Mesendoderm (in vitro differentiated cells): Measurements from ENCODE around the gene TIAM1.
"Not testable (repeated sequence)": the region's sequence is repeated elsewhere in the genome, so short reads cannot be mapped to it uniquely, and the experiment has no call there.

Source experiments
- DNase-seq: peaks from one replicate; pipeline ENCODE4 v3.0.0; 2013
- H2AK5ac ChIP-seq: 2 replicates; pipeline ENCODE4 v1.6.1; 2013; ENCODE audit warnings: low read length, inconsistent platforms
- H2BK120ac ChIP-seq: 2 replicates; pipeline ENCODE4 v1.6.1; 2013; ENCODE audit warnings: low read depth, mild to moderate bottlenecking, low read length, moderate library complexity, mixed read lengths
- H2BK15ac ChIP-seq: replicated peaks from 2 replicates; pipeline ENCODE4 v1.6.1; 2013; ENCODE audit warnings: low read depth, mild to moderate bottlenecking, moderate library complexity
- H2BK5ac ChIP-seq: 2 replicates; pipeline ENCODE4 v1.6.1; 2013; ENCODE audit warnings: low read length, inconsistent platforms
- H3K18ac ChIP-seq: 2 replicates; pipeline ENCODE4 v1.6.1; 2013; ENCODE audit warnings: mild to moderate bottlenecking, low read length, mixed read lengths
- H3K23ac ChIP-seq: one replicate; pipeline ENCODE4 v1.6.1; 2013; ENCODE audit warnings: low read length
- H3K27ac ChIP-seq: 2 replicates; pipeline ENCODE4 v1.5.1; 2013; ENCODE audit warnings: low read depth, mild to moderate bottlenecking, inconsistent platforms, low read length, moderate library complexity
- H3K27me3 ChIP-seq: 2 replicates; pipeline ENCODE4 v1.6.1; 2013; ENCODE audit warnings: low read length, control low read depth, mild to moderate bottlenecking, inconsistent platforms; ENCODE audit not compliant: insufficient read depth, poor library complexity
- H3K36me3 ChIP-seq: 2 replicates; pipeline ENCODE4 v1.6.1; 2013; ENCODE audit warnings: low read length, inconsistent platforms; ENCODE audit not compliant: control insufficient read depth, insufficient read depth
- H3K4ac ChIP-seq: one replicate; pipeline ENCODE4 v1.6.1; 2013; ENCODE audit warnings: low read depth, mild to moderate bottlenecking, low read length, moderate library complexity
- H3K4me1 ChIP-seq: 2 replicates; pipeline ENCODE4 v1.6.1; 2013; ENCODE audit warnings: low read depth, low read length, inconsistent platforms; ENCODE audit not compliant: control insufficient read depth
- H3K4me2 ChIP-seq: 2 replicates; pipeline ENCODE4 v1.6.1; 2013; ENCODE audit warnings: low read length
- H3K4me3 ChIP-seq: 2 replicates; pipeline ENCODE4 v1.5.1; 2013; ENCODE audit warnings: mild to moderate bottlenecking, low read length
- H3K56ac ChIP-seq: one replicate; pipeline ENCODE4 v1.6.1; 2013; ENCODE audit warnings: low read length
- H3K79me1 ChIP-seq: 2 replicates; pipeline ENCODE4 v1.6.1; 2013; ENCODE audit warnings: low read length, inconsistent platforms
- H3K79me2 ChIP-seq: 2 replicates; pipeline ENCODE4 v1.6.1; 2013; ENCODE audit warnings: mild to moderate bottlenecking, low read length; ENCODE audit not compliant: control insufficient read depth, insufficient read depth
- H3K9ac ChIP-seq: 2 replicates; pipeline ENCODE4 v1.6.1; 2013; ENCODE audit warnings: low read length, inconsistent platforms
- H4K5ac ChIP-seq: one replicate; pipeline ENCODE4 v1.6.1; 2013; ENCODE audit warnings: low read length
- H4K8ac ChIP-seq: one replicate; pipeline ENCODE4 v1.6.1; 2013; ENCODE audit warnings: low read depth, mild to moderate bottlenecking, control low read depth, low read length, moderate library complexity
- WGBS: extraction: QIAGEN DNeasy Blood & Tissue Kit; methylation state at CpG from one replicate; pipeline ENCODE4 v1.1.7; 2013; ENCODE audit warnings: low lambda C conversion rate, missing lambda C conversion rate; ENCODE audit not compliant: insufficient coverage; ENCODE audit errors: extremely low coverage; 5-methylcytosine and 5-hydroxymethylcytosine counted together

TIAM1 gene

DNA sequence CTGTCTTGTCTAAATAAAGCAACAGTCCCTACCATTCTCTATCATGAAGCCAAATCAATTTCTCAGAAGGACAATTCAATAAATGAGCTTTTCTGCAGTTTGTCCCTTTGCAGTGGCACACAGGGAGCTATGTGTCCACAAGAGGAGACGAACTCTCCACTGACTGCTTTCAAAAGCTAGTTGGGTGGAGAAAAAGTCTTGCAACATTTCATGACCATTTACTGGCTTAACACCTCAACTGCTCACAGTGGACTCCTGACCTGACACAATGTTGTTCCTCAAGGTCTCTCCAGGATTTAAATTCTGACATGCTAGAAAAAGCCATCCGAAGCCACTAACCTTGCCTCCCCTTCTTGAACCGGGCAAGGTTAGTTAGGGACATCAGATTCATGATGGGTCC lies 111.7 kb downstream of the TIAM1 start:
- no peaks in the 10 kb centered on the region for H3K36me3 ChIP-seq

DNA sequence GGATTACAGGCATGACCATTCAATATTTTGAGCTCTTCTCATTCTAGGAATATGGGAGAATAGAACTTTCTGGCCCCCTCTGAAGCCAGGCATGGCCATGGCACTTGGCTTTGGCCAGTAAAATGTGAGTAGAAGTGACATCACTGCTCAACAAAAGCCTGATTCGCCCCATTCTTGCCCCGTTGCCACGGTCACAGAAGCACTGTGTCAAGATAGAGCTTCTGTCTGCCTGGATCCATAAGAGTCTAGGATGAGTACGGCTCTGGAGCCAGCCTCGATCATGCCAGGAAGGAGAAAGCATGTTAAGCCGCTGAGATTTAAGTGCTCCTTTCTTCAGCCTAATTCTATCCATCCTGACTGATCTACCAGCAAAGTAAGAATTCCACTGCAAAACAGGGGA lies 113.1 kb downstream of the TIAM1 start:
- H3K9ac ChIP-seq, result no peak overlapping the region
- H3K4me3 ChIP-seq, result no peak overlapping the region
- no peak overlapping the region for H2BK120ac ChIP-seq
- no peaks in the 10 kb centered on the region for H3K79me1 ChIP-seq
- H3K79me2 ChIP-seq, result no peaks in the 10 kb centered on the region
- no peak overlapping the region for H4K5ac ChIP-seq
- no peak overlapping the region for H3K4me2 ChIP-seq
- H3K4me1 ChIP-seq, result no peaks in the 10 kb centered on the region
- no peak overlapping the region for H3K56ac ChIP-seq
- no peak overlapping the region for H3K23ac ChIP-seq
- H2BK15ac ChIP-seq, result no peak overlapping the region
- H3K4ac ChIP-seq, result no peak overlapping the region
- H2AK5ac ChIP-seq, result no peak overlapping the region
- no peaks in the 10 kb centered on the region for H3K36me3 ChIP-seq
- H3K18ac ChIP-seq, result no peak overlapping the region
- H3K27me3 ChIP-seq, result no peaks in the 10 kb centered on the region
- no peak overlapping the region for H2BK5ac ChIP-seq
- WGBS, result no CpG with 5 or more reads among the region's 6 CpGs
- no peak overlapping the region for H4K8ac ChIP-seq
- DNase-seq, result no peak
- H3K27ac ChIP-seq, result no peak overlapping the region

More for the DNA sequence above, 111.7 kb downstream of the TIAM1 start:
- H2BK120ac ChIP-seq, result no peak overlapping the region
- H2BK5ac ChIP-seq, result no peak overlapping the region
- no peak overlapping the region for H3K4ac ChIP-seq
- no peak overlapping the region for H3K9ac ChIP-seq
- H3K79me1 ChIP-seq, result no peaks in the 10 kb centered on the region
- H2AK5ac ChIP-seq, result no peak overlapping the region
- H4K5ac ChIP-seq, result no peak overlapping the region
- no peak overlapping the region for H3K4me3 ChIP-seq
- H3K4me1 ChIP-seq, result no peaks in the 10 kb centered on the region
- H3K27me3 ChIP-seq, result no peaks in the 10 kb centered on the region
- H3K56ac ChIP-seq, result no peak overlapping the region
- no CpG with 5 or more reads among the region's 3 CpGs for WGBS
- H3K27ac ChIP-seq, result no peak overlapping the region
- H3K18ac ChIP-seq, result no peak overlapping the region
- H3K23ac ChIP-seq, result no peak overlapping the region
- H2BK15ac ChIP-seq, result no peak overlapping the region
- DNase-seq, result no peak
- no peak overlapping the region for H3K4me2 ChIP-seq
- no peaks in the 10 kb centered on the region for H3K79me2 ChIP-seq
- no peak overlapping the region for H4K8ac ChIP-seq

DNA sequence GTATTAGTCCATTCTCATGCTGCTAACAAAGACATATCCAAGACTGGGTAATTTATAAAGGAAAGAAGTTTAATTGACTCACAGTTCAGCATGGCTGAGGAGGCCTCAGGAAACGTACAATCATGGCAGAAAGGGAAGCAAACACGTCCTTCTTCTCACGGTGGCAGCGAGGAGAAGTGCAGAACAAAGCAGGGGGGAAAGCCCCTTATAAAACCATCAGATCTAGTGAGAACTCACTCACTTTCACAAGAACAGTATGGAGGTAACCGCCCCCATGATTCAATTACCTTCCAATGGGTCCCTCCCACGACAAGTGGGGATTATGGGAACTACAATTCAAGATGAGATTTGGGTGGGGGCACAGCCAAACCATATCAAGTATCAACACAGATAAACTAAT lies 115.3 kb downstream of the TIAM1 start:
- H2BK15ac ChIP-seq, H4K5ac ChIP-seq, H3K27me3 ChIP-seq, H3K36me3 ChIP-seq, H2BK5ac ChIP-seq, H2BK120ac ChIP-seq, H3K4me1 ChIP-seq, H3K56ac ChIP-seq, H3K79me2 ChIP-seq, H4K8ac ChIP-seq, H3K4me2 ChIP-seq, H3K4me3 ChIP-seq, H3K23ac ChIP-seq, H3K27ac ChIP-seq, H3K9ac ChIP-seq, DNase-seq, H3K79me1 ChIP-seq, H2AK5ac ChIP-seq, H3K4ac ChIP-seq, H3K18ac ChIP-seq: not testable (repeated sequence)
- no CpG with 5 or more reads among the region's 6 CpGs for WGBS

DNA sequence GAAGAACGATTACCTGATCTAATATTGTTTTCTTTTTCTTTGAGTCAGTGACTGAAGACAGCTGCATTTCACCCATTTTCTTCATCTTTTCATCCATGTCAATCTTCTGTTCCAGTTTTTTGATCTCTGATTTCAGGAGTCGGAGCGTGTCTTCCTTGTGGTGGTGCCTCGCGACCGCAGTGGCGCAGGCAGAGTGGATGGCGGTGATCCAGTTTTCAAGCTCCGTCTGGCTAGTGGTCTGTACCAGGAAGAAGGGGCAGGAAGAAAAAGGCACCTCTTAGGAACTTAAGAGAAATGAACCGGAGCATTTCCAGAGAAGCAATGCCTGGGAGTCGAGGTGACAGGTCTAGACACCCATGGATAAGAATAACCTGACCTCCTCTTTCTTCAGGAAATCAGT lies 118.3 kb downstream of the TIAM1 start:
- Histone ChIP-seq H3K4me2 (no peak overlapping the region), H3K4ac (no peak overlapping the region), H3K79me1 (no peaks in the 10 kb centered on the region), H3K9ac (no peak overlapping the region), H3K56ac (no peak overlapping the region), H3K79me2 (no peaks in the 10 kb centered on the region), H3K36me3 (no peaks in the 10 kb centered on the region), H3K27ac (no peak overlapping the region), H3K18ac (no peak overlapping the region), H4K5ac (no peak overlapping the region), H2BK5ac (no peak overlapping the region), H2BK15ac (no peak overlapping the region), H3K27me3 (no peaks in the 10 kb centered on the region), H3K4me3 (no peak overlapping the region), H2AK5ac (no peak overlapping the region), H4K8ac (no peak overlapping the region), H2BK120ac (no peak overlapping the region), H3K23ac (no peak overlapping the region), H3K4me1 (no peaks in the 10 kb centered on the region)
- DNase-seq, result no peak
- WGBS, result no CpG with 5 or more reads among the region's 11 CpGs

DNA sequence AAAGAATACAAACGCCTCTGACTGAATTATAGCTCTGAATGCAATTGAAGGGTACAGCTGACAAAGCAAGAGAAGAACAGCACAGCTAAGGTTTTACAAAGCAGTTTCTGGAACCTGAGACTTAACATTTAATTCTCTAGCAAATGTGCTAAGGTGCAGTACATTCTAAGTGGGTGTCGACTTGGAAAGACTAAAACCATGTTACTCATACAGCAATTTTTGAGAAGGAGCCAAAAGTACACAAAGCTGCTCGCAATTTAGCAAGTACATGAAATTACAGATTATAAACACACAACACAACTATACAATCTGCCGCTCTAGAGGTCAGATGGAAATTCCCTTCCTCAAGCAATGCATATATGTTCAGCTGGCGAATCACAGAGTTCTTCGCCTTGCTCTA lies 121.9 kb downstream of the TIAM1 start:
- Histone ChIP-seq H3K4me3 (no peak overlapping the region), H3K56ac (no peak overlapping the region), H3K79me1 (no peaks in the 10 kb centered on the region), H3K36me3 (no peaks in the 10 kb centered on the region), H3K23ac (no peak overlapping the region), H3K4me2 (no peak overlapping the region), H2BK5ac (no peak overlapping the region), H4K5ac (no peak overlapping the region), H2AK5ac (no peak overlapping the region), H2BK120ac (no peak overlapping the region), H3K4ac (no peak overlapping the region), H3K9ac (no peak overlapping the region), H2BK15ac (no peak overlapping the region), H3K27ac (no peak overlapping the region), H3K79me2 (no peaks in the 10 kb centered on the region), H3K4me1 (no peaks in the 10 kb centered on the region), H4K8ac (no peak overlapping the region), H3K27me3 (no peaks in the 10 kb centered on the region), H3K18ac (no peak overlapping the region)
- no peak for DNase-seq
- WGBS, result no CpG with 5 or more reads among the region's 6 CpGs

DNA sequence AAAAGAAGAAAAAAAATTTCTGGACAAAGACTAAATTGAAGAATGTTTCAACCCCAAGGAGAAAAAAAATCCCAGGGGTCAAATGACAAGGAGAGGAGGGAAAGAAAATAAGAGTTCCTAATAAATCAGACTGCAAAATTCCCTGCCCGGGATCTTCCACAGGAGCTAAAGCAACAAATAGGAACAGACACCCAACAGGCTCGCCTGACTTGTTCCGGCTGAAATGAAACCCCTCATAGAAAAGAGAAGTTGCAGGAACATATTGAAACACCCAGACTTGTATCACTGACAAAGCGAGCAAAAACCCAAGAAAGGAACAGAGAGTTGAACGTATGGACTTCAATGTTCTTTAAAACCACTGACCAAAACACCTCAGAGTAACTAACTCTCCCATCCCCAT lies 123.0 kb downstream of the TIAM1 start:
- Histone ChIP-seq H3K18ac (no peak overlapping the region), H4K5ac (no peak overlapping the region), H3K4ac (no peak overlapping the region), H2BK120ac (no peak overlapping the region), H3K4me3 (no peak overlapping the region), H3K23ac (no peak overlapping the region), H2BK15ac (no peak overlapping the region), H3K36me3 (no peaks in the 10 kb centered on the region), H2AK5ac (no peak overlapping the region), H3K79me2 (no peaks in the 10 kb centered on the region), H3K4me1 (no peaks in the 10 kb centered on the region), H4K8ac (no peak overlapping the region), H3K27me3 (no peaks in the 10 kb centered on the region), H3K79me1 (no peaks in the 10 kb centered on the region), H3K9ac (no peak overlapping the region), H3K27ac (no peak overlapping the region), H3K56ac (no peak overlapping the region), H2BK5ac (no peak overlapping the region), H3K4me2 (no peak overlapping the region)
- no peak for DNase-seq
- WGBS, result no CpG with 5 or more reads among the region's 5 CpGs
